HG03103 (cell line): ENCODE data around the gene SGSM1.

Source experiments
- ATAC-seq: cut with Tn5 transposase; IDR thresholded peaks from one replicate; pipeline ENCODE4 v1.9.1; 2021; ENCODE audit warnings: low read depth; ENCODE audit not compliant: unreplicated experiment

SGSM1 gene, protein sequence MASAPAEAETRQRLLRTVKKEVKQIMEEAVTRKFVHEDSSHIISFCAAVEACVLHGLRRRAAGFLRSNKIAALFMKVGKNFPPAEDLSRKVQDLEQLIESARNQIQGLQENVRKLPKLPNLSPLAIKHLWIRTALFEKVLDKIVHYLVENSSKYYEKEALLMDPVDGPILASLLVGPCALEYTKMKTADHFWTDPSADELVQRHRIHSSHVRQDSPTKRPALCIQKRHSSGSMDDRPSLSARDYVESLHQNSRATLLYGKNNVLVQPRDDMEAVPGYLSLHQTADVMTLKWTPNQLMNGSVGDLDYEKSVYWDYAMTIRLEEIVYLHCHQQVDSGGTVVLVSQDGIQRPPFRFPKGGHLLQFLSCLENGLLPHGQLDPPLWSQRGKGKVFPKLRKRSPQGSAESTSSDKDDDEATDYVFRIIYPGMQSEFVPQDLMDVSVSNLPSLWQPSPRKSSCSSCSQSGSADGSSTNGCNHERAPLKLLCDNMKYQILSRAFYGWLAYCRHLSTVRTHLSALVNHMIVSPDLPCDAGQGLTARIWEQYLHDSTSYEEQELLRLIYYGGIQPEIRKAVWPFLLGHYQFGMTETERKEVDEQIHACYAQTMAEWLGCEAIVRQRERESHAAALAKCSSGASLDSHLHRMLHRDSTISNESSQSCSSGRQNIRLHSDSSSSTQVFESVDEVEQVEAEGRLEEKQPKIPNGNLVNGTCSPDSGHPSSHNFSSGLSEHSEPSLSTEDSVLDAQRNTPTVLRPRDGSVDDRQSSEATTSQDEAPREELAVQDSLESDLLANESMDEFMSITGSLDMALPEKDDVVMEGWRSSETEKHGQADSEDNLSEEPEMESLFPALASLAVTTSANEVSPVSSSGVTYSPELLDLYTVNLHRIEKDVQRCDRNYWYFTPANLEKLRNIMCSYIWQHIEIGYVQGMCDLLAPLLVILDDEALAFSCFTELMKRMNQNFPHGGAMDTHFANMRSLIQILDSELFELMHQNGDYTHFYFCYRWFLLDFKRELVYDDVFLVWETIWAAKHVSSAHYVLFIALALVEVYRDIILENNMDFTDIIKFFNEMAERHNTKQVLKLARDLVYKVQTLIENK

DNA sequence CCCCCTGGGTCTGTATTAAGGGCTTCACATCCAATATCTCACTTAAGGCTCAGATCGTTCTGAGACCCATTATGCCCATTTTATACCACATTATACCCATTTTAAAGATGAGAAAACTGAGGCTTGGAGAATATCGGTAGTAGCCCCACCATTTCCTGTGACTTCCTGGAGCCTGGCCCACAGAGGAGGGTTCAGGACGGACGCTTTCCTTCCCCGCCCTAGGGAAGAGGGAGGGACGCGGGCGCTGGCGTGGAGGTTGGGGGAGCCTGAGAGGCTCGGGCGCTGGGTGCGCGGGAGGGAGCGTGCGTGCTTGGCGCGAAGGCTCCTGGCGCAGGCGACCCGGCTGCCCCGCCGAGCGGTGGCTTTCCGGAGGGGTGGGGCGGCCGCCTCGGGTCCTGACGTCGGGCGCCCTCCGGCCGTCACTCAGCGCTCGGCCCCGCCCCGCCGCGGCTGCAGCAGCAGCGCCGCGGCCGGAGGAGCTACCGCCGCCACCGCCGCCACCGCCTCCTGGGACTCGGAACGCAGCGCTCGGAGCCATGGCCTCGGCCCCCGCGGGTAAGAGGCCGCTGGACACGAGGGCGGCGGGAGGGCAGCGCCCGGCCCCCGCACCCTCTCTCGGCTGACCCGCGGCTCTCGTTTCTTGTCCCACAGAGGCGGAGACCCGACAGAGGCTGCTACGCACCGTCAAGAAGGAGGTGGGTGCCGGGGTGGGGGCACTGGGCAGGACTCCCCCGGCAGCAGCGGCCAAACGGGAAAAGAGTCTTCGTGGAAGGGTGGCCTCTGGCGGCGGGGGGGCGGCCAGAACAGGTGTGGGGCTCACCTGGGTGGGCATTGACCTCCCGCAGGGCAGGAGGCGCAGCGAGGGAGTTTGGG lies at the start of gene SGSM1:
Gene SGSM1 (plus strand): TSS at position 422 of the 873 bp plus-strand sequence. CDS start 115 bp downstream, at position 537.
- ATAC-seq = no peak

DNA sequence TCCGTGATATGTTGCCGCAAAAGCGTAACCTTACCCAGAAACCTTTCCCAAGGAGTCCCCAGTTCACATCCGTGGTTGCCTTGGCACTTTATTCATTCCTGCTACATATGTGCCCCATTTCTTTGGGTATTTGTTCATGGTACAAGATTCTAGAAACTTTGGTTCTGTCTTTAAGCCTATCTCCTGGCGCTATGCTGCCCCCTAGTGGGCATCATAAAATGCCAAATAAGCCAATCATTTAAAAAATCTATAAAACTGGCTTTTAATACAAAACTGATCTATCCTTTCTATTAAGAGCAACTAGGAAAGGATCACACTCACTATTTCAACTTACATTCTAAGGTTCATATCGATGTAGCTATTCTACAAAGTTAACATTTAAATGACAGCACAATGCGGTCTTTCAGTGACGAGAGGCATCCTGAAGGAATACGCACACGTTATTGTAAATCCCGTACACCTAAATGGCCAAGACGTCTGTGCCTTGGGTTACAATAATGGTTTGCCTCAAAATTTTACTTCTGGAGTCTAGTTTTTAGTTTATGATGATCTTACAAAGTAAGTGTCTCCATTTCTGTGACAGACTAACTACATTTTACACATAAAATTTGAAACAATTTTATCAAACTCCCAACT lies 47.7 kb upstream of the SGSM1 start:
- no peak for ATAC-seq

DNA sequence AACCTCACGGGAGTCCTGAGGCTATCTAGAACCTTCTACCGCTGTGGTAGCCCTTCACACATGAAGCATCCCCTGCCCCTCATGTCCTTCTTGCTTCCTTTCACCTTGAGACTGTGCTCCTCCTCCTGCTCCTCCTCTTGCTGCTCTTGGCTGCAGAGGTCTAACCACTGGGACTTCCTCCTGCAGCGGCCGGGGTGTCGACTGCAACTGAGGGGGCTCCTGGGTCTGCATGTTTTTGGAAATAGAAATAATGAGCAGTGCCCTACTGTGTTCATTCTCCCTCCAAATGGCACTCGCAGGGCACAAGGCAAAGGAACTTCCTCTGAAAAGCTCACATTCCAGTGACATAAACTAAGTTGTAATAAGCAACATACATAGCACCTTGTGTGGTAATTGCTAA lies 46.2 kb upstream of the SGSM1 start:
- ATAC-seq = no peak

DNA sequence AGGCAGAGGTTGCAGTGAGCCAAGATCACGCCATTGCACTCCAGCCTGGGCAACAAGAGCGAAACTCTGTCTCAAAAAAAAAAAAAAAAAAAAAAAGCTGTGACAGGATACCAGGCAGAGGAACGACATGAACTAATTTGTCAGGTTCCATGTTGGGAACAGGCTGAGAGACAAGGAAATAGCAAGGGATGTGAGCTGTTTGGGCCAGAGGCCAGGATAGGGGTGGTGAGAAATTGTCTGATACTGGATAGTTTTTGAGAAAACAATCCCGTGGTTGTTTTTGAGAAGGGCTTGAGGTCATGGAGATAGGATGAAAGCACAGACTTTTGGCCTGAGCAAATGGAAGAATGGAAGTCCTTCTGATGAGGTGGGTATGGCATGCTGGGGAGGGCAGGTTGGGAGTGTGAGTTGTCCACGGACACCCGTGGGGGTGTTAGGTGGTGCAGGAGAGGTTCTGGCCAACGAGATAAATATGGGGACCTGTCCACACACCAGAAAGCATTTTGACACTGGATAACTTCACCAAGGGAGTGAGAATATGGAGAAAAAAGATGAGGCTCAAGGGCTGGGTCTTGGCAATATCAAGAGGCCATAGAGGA lies 45.2 kb upstream of the SGSM1 start:
- ATAC-seq = no peak

DNA sequence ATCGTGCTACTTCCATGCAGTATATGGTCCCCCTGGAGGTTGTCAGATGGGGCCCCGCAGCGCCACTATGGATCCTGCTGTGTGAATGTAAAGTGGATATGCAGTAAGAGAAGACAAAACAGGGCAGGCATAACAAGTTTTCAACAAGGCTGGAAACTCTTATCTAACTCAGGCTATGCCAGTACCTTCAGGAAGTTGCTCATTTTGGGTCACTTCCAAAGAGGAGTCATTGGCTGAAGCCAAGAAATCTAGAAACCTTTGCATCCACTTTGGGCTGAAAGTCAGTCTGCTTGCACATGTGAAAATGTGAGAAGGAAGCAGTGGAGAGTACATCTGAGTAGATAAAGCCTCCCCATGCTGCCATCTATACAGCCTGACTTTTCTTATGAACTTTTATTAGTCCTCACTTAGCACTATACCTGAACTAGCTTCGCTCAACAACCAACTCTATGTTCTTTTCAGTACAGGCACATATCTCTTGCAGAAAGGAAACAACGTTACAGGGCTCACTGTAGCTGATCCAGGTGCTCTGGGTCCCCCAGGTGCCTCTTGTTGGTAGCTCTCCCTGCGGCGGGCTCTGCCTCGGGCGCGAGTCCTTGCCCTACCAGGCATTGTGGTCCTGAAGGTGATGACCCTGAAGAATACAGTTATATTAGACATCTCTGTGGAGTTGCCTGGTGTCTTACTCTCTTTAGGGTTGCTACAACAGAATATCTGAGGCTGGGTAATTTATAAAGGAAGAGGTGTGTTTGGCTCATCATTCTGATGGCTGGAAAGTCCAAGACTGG lies 43.9 kb upstream of the SGSM1 start:
- ATAC-seq = no peak

DNA sequence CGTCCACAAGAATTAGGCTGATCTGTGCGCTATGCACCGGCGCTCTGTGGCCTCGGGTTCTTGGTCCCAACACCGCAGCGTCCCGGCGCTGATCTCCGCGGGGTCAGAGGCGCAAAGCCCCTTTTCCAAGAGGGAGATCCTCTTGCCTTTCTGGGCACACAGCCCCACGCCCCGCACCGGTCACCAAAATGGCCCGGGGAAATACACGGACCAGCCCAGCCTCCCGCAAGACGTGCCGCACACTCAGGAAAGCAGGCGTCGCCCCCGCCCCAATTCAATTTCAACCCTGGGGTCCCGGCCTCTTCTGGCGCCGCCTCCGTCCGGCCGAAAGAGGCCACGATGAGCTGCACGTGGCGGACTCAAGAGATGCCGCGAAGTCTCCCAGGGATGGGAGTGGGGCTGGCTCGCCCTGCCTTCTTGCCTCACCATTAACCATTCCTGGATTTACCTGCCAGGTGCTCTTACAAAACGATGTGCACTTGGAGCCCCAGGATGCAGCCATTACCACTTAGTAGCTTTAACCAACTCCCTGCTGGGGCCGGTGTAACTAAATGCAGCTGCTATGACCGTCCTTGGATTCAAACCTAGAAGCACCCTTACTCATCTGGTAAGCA lies 42.0 kb upstream of the SGSM1 start:
- no peak for ATAC-seq

DNA sequence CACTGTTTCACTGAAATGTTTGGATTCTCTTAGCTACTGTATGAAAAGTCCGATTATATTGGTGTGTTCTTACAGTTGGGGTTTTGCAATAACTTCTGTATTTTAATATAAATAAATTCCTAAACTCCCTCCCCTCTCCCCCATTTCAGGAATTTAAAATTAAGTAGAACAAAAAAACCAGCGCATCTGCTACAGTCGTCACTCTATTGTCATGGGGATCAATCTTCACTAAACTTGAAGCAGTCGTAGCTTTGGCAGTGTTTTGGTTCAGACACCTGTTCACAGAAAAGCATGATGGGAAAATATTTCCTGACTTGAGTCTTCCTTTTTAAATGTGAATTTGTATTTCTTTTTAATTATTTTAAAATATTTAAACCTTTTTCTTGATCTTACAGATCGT lies 40.8 kb upstream of the SGSM1 start:
- ATAC-seq = no peak

DNA sequence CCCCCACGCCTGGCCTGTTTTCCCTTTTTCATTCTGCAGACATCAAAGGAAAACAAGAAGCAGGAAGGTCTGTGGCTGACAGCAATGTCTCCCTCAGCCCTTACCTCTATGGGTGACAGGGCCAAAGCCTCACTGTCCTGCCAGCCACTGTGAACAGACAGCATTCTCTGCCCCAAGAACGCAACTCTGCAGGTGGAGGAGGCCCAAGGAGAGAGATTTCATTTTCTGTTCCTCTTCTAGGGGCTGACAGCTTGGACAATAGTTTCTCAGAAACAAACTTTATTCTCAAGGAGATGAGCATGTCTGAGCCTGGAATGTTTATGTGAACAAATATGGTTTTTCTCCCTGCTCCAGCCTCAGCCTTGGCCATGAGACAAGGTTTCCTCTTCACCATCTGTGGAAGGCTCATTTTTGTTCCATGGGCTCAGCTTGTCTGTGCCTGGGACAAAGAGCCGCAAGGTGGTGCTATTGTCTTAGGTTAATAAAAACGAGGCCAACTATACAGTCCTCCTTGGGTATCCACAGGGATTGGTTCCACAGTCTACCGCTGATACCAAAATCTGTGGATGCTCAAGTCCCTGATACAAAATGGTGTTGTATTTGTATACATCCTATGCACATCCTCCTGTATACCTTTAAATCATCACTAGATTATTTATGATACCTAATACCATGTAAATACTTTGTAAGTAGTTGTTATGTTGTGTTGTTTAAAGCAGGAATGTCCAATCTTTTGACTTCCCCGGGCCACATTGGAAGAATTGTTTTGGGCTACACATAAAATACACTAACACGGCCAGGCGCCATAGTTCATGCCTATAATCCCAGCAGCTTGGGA lies 37.3 kb upstream of the SGSM1 start:
- ATAC-seq = no peak

DNA sequence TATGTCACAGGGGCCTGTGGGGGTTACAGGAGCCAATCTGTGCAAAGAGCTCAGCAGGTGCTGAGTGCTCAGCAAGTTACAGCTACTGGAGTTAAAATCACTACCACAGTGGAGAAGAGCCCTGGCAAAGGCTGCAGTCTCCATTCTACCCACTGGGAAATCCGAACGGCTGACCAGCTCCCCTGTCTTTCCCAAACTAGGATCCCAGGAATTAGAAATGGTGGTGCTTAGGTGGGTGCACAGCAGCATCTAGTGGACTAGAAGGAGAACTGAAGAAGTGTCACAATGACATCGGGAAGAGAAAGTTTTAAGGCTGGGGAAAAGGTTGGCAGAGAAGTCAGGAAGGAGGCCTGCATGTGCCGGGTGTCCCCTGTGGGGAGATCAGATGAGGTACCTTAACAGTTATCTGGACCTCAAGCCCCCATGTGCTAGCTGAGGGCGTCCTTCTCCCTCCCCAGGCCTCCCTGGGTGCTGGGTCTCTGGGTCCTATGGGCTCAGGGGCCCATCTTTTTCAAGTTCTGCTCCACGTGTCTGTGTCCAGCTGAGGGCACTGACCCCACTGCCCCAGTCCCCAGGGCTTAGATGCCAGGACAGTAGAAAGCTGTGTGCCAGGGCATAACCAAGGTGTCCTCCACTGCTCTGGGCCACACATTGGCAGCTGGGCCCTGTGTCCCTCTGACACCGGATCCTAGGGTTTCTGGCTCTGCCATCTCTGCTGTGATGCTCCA lies 33.4 kb upstream of the SGSM1 start:
- ATAC-seq = no peak

DNA sequence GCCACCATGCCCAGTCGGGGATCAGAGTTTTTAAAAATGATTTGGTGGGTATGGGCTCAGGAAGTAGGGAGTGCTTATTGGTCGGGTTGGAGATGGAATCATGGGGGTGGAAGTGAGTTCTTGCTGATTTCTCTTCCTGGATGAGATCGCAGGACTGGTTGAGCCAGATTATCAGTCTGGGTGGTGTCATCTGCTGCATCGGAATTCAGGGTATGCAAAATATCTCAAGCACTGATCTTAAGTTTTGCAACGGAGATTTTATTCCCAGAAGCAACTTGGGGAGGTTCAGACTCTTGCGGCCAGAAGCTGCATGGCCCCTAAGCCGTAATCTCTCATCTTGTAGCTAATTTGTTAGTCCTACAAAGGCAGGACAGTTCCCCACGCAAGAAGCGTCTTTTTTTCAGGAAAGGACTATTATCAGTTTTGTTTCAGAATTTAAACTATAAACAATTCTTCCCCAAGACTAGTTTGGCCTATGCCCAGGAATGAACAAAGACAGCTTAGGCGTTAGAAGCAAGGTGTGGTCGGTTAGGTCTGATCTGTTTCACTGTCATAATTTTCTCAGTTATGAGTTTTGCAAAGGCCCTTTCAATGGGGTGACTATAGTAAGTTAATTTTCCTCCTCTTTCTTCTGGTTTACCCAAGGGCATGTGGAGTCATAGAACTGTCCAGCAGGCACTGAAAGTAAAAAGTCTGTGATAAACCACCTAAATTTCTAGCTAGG lies 30.1 kb upstream of the SGSM1 start:
- no peak for ATAC-seq

DNA sequence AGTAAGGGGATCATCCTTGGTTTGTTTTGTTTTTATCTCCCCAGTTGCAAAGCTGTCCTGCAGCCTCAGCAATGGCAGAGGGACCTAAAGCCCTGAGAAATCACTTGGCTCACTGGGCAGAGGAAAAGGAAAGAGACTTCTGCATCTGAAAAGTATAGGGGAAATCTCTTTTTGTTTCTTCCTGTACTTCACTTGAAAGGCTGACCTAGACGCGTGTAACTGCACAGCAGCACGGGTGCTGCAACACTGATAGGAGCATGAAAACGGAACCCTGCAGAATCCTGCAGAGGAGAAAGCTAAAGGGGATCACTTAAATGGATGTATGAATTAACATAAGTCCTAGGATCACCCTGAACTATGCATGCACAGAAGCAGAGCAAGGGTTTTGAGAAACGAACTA lies 29.5 kb upstream of the SGSM1 start:
- ATAC-seq = no peak

DNA sequence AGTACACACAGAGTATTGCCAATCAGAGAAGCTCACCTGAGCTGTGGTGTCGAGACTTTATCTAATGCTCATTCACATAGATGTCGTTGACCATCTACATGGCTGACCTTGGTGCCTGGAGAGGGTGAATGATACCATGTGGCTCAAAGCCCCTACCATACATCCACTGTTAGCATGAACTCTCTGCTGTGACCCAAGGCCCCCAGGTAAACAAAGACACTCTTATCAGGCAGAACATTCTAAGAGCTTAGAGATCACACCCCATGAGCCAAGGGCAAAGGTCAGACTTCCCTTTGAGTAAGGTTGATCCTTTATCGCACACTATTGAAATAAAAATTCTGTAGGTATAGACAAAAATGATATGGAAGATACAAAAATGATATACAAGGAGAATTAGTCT lies 16.5 kb upstream of the SGSM1 start:
- ATAC-seq = no peak

DNA sequence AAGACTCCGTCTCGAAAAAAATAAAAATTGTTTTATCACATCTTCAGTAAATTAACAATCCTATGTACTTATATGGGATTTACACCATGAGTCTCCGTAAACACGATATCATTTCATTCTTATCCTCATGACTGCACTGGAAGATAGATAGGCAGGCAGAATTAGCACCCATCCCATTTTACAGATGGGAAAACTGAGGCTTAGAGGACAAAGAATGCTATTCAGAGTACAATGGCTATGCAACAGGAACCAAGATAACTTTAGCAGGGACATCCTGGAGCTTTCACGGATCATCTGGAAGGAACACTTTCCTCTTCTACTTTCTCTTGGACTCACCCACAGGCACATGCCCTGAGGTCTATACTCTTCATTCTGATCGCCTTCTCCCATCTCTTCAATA lies 14.6 kb upstream of the SGSM1 start:
- ATAC-seq = no peak

DNA sequence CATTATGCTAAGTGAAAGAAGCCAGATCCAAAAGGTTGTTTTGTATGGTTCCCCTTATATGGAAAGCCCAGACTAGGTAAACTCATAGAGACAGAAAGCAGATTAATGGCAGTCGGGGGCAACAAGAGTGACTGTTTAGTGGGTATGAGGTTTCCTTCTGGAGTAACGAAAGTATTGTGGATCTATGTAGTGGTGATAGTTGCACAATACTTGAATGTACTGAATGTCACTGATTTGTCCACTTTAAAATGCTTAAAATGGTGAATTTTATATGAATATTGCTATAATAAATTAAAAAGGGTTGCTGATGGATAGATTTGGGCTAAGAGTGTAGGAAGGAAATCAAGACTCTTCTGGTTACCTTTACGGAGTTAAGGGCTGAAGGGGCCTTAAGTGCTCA lies 10.0 kb upstream of the SGSM1 start:
- ATAC-seq = no peak

DNA sequence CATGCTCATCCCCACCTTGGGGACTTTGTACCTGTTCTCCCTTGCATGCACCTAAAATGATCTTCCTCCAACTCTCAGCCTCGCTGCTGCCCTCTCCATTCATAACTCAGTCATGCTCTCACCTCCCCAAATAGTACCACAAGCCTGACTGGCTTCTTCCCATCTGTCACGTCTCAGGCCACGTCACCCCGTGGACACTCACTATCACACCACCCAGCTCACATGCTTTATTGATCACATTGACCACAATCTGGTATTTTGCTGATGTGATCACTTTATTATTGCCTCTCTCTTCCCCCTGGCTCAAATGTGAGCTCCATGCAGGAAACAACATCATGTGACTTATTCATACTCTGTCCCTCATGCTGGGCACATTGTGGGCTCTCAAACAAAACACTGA lies 9.2 kb upstream of the SGSM1 start:
- no peak for ATAC-seq

DNA sequence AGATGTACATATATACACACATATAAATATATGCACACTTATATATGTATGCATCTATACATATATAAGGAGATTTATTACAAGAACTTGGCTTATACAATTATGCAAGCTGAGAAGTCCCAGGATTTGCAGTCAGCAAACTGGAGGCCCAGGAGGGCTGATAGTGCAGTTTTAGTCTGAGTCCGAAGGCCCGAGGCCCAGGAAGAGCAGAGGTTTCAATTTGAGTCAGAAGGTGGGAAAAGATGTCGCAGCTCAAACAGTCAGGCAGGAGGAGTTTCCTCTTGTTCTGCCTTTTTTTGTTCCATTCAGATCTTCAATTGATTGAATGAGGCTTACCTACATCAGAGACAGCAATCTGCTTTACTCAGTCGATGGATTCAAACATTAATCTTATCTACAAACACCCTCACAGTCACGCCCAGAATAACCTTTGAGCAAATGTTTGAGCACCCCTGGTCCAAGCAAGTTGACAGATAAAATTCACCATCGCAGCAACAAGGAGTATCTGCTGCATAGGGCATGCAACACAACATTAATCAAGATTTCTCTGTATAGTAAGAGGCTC lies 4.0 kb upstream of the SGSM1 start:
- no peak for ATAC-seq
